Dedifferentiated amniotic fluid mesenchymal stem cell (primary cell): ENCODE data around the gene GCH1.
"Not testable (repeated sequence)": the region's sequence is repeated elsewhere in the genome, so short reads cannot be mapped to it uniquely, and the experiment has no call there.

ENCODE experiments used
- DNase-seq: peaks from one replicate; pipeline ENCODE4 v3.0.0-alpha.2; 2016; ENCODE audit errors: extremely low spot score

The GCH1 gene

GRCh38 chr14:54908190-54908589 lies 5.6 kb upstream of the GCH1 start:
- DNase-seq = no peak

- no peak for DNase-seq
These were observed 3.4 kb upstream of the GCH1 start for GRCh38 chr14:54906075-54906474.

GRCh38 chr14:54902143-54902520 lies 494 bp downstream of the GCH1 start:
- no peak for DNase-seq

- DNase-seq = no peak
These were observed 1.1 kb downstream of the GCH1 start for GRCh38 chr14:54901380-54902142.

GRCh38 chr14:54899573-54899972 lies 3.1 kb downstream of the GCH1 start:
- DNase-seq = no peak

GRCh38 chr14:54897809-54898555 lies 4.6 kb downstream of the GCH1 start:
- not testable (repeated sequence) for DNase-seq

GRCh38 chr14:54895683-54896082 lies 6.9 kb downstream of the GCH1 start:
- no peak for DNase-seq

GRCh38 chr14:54894995-54895394 lies 7.6 kb downstream of the GCH1 start:
- DNase-seq = no peak

- DNase-seq = peak; percentile 69
These were observed 9.4 kb downstream of the GCH1 start for GRCh38 chr14:54893151-54893760.

- no peak for DNase-seq
These were observed 11.0 kb downstream of the GCH1 start for GRCh38 chr14:54891471-54892245.

- DNase-seq = no peak
These were observed 11.8 kb downstream of the GCH1 start for GRCh38 chr14:54890788-54891187.

GRCh38 chr14:54889919-54890318 lies 12.7 kb downstream of the GCH1 start:
- no peak for DNase-seq

- DNase-seq = no peak
These were observed 20.1 kb downstream of the GCH1 start for GRCh38 chr14:54882521-54882920.

- DNase-seq = no peak
These were observed 20.7 kb downstream of the GCH1 start for GRCh38 chr14:54881761-54882401.

GRCh38 chr14:54881235-54881760 lies 21.3 kb downstream of the GCH1 start:
- no peak for DNase-seq

GRCh38 chr14:54877703-54878021 lies 25.0 kb downstream of the GCH1 start:
- no peak for DNase-seq

- no peak for DNase-seq
These were observed 25.5 kb downstream of the GCH1 start for GRCh38 chr14:54877015-54877702.

GRCh38 chr14:54875648-54876047 lies 27.0 kb downstream of the GCH1 start:
- not testable (repeated sequence) for DNase-seq

GRCh38 chr14:54870154-54871090 lies 32.2 kb downstream of the GCH1 start:
- not testable (repeated sequence) for DNase-seq

GRCh38 chr14:54867011-54867410 lies 35.6 kb downstream of the GCH1 start:
- peak; percentile 51 for DNase-seq
